Hepatocyte (in vitro differentiated cells): Measurements from ENCODE around the gene MAP4K2.

Experiments
- CTCF ChIP-seq: fragments of 200-600 bp; sonication (generic); IDR thresholded peaks from 2 replicates; pipeline ENCODE4 v1.5.1; 2016; ENCODE audit warnings: antibody characterized with exemption, mild to moderate bottlenecking; ENCODE audit not compliant: poor library complexity
- EZH2phosphoT487 ChIP-seq: fragments of 200-600 bp; sonication (generic); IDR thresholded peaks from one replicate; pipeline ENCODE4 v1.6.1; 2018; ENCODE audit warnings: antibody characterized with exemption, mild to moderate bottlenecking, low read depth, moderate library complexity; ENCODE audit not compliant: unreplicated experiment, severe bottlenecking

- no peak for TF ChIP-seq CTCF
- TF ChIP-seq EZH2phosphoT487: no peak
Measured at GRCh38 chr11:64790205-64791095, 12.6 kb downstream of the MAP4K2 start.
